Activated B cell treated with CpG ODN at 0.5 μM for 24 hours (primary cell): Measurements from ENCODE around the gene COL23A1. TPM values are rescaled to one million over a fixed set of nuclear protein-coding genes. Genes with fewer than 3 reads are reported as not detected.

Experiments used
- ATAC-seq: fragments of 200-7000 bp; cut with Tn5 transposase; one replicate; pipeline ENCODE4 v1.10.0; 2021; ENCODE audit warnings: low read depth, mild to moderate bottlenecking, moderate library complexity
- CTCF ChIA-PET: fragments of 350-600 bp; sonication (Branson Sonifier 250); formaldehyde crosslinking; loops from one replicate; lab custom pipeline; 2021; ENCODE audit warnings: antibody characterized with exemption; lab: Charles Lee
- POLR2A ChIA-PET: fragments of 350-600 bp; sonication (Branson Sonifier 250); formaldehyde crosslinking; loops from one replicate; lab custom pipeline; 2021; ENCODE audit warnings: antibody characterized with exemption; lab: Charles Lee
- DNase-seq: peaks from one replicate; pipeline ENCODE4 v3.0.0; 2022
- H3K27ac Mint-ChIP-seq: one replicate; pipeline ENCODE4 v1.8.0; 2020; ENCODE audit warnings: mixed read lengths
- H3K27me3 Mint-ChIP-seq: one replicate; pipeline ENCODE4 v1.8.0; 2021; ENCODE audit warnings: mixed read lengths
- H3K36me3 Mint-ChIP-seq: one replicate; pipeline ENCODE4 v1.8.0; 2021; ENCODE audit warnings: low read depth, mixed read lengths
- H3K4me1 Mint-ChIP-seq: one replicate; pipeline ENCODE4 v1.8.0; 2021; ENCODE audit warnings: mixed read lengths
- H3K4me3 Mint-ChIP-seq: one replicate; pipeline ENCODE4 v1.8.0; 2020; ENCODE audit warnings: mild to moderate bottlenecking, mixed read lengths
- H3K9me3 Mint-ChIP-seq: one replicate; pipeline ENCODE4 v1.8.0; 2020; ENCODE audit warnings: mixed read lengths
- intact Hi-C: fragments of 100-400 bp; cut with micrococcal nuclease; formaldehyde crosslinking; loops from one replicate; pipeline ENCODE4 v1.15.1; 2024
- total RNA-seq: library from RNA; stranded (reverse); gene quantifications from 2 replicates; pipeline ENCODE4 v1.2.3, GENCODE V29; 2022
- TF ChIP-seq, protein P1 (sequence below): fragments of 200-600 bp; IDR thresholded peaks from one replicate; pipeline ENCODE4 v1.8.0; 2022; ENCODE audit warnings: antibody characterized with exemption, mild to moderate bottlenecking

COL23A1 gene
- total RNA-seq, 1 donor from 2014 or later = not detected

DNA sequence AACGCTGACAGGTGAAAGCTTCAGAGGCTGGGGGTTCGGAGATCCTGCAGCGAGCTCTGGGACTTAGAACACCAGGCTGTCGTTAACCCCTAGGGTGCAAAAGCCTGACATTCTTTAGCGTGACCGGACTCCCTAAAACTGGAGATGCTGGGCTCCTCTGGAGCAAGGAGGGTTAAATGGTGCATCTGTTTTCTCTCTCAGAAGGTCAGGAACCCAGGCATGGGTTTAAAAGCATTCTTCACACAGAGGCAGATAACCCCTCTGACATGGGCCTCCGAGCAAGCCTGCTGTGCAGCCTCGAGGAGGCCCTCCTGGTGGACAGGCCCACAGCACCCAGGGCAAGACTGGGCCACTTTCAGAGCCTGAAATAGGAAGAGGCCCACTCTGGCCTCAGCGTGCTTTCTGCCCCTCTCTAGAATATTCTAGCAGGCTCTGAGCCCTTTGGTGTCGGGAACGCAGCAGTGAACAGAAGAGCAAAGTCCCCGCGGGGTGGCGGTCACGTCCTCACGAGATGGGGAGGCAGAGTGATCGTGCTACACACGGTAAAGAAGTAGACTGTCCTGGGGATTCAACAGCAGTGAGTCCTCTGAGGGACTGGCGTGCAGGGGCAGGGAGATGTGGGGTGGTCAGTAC, 124.8 kb downstream of the COL23A1 start:
- CTCF ChIA-PET = no interaction called here
- H3K4me1 Mint-ChIP-seq = no peaks in the 10 kb centered on the region
- ATAC-seq (no peak), DNase-seq (no peak)
- intact Hi-C loops = no loop called here
- peaks cover 9% of the 10 kb centered on the region for H3K27me3 Mint-ChIP-seq
- no peaks in the 10 kb centered on the region for H3K9me3 Mint-ChIP-seq
- no peak overlapping the region for H3K27ac Mint-ChIP-seq
- H3K4me3 Mint-ChIP-seq = no peak overlapping the region
- H3K36me3 Mint-ChIP-seq = no peaks in the 10 kb centered on the region
- POLR2A ChIA-PET = no interaction called here
- TF ChIP-seq, protein P1, sequence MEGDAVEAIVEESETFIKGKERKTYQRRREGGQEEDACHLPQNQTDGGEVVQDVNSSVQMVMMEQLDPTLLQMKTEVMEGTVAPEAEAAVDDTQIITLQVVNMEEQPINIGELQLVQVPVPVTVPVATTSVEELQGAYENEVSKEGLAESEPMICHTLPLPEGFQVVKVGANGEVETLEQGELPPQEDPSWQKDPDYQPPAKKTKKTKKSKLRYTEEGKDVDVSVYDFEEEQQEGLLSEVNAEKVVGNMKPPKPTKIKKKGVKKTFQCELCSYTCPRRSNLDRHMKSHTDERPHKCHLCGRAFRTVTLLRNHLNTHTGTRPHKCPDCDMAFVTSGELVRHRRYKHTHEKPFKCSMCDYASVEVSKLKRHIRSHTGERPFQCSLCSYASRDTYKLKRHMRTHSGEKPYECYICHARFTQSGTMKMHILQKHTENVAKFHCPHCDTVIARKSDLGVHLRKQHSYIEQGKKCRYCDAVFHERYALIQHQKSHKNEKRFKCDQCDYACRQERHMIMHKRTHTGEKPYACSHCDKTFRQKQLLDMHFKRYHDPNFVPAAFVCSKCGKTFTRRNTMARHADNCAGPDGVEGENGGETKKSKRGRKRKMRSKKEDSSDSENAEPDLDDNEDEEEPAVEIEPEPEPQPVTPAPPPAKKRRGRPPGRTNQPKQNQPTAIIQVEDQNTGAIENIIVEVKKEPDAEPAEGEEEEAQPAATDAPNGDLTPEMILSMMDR = no peak

DNA sequence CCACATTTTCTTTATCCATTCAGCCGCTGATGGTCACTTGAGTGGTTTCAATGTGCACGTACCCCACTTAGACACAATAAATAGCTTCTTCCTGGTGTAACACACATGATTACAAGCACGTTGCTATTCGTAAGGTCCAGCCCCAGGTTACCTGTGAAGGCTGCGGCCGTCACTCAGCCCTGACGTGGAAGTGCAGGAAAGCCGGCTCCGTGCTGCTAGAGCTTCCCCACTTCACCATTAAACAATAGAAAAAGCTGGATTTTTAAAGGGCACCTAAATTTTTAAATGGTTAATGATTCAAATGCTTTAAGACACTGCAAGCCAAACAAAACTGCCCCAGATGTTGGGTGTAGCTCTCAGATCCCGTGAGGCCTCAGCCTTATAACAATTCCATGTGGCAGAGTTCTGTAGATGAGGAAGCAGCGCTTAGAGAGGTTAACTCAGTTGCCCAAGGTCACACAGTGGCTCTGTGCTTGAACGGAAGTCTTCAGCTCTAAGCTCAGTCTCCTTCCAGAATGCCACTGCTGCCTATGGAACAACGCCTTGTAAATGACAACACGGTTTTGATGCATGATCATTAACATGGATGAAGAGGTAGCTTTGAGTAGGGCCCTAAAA, 125.7 kb downstream of the COL23A1 start:
- no peaks in the 10 kb centered on the region for H3K4me1 Mint-ChIP-seq
- no peaks in the 10 kb centered on the region for H3K36me3 Mint-ChIP-seq
- H3K27ac Mint-ChIP-seq = no peak overlapping the region
- CTCF ChIA-PET = no interaction called here
- POLR2A ChIA-PET = no interaction called here
- H3K4me3 Mint-ChIP-seq = no peak overlapping the region
- no peaks in the 10 kb centered on the region for H3K9me3 Mint-ChIP-seq
- ATAC-seq (no peak), DNase-seq (no peak)
- TF ChIP-seq, protein P1 = no peak
- intact Hi-C loops = loop anchor here (5.0 kb wide), 1 partner anchor 227 kb away; no protein-coding TSS in a partner anchor
- H3K27me3 Mint-ChIP-seq = peaks cover 9% of the 10 kb centered on the region

DNA sequence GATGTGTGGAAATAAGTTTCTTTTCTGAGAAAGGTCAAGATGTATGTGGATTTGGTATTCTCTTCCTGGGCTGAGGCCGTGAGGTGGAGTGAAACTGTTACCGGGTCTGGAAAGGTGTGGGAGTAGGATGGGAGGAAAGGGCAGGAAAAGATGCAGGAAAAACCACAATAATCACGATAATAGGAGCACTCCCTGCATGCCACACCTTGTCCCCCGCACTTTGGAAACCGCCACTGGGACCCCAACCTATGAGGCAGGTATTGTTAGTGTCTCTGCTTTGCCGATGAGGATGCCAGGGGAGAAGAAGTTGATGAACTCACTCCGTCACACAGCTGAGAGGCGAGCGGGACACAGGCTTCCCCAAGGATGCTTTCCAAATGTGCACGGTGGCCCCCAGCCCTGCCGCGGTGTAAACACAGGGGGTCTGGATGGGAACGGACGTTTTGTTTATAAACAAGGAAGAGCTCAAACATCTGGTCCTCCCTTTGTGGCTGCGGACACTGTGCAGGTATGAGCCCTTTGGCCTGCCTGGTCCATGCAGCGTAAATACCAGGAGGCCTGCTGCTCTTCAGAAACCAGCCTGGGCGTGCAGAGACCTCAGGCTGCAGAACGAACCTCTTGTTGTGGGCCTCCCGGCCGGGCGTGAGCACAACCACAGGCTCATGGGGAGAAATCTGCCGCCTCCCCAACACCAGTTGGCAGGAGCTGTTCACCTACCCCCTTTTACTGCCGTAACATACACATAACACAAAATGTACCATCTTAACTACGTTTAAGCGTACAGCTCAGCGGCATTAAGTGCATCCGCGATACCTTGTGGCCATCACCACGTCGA, 126.7 kb downstream of the COL23A1 start:
- Mint-ChIP-seq H3K36me3 (no peaks in the 10 kb centered on the region), H3K27ac (no peak overlapping the region), H3K27me3 (peaks cover 3% of the 10 kb centered on the region), H3K4me3 (no peak overlapping the region), H3K9me3 (no peaks in the 10 kb centered on the region), H3K4me1 (no peaks in the 10 kb centered on the region)
- POLR2A ChIA-PET = no interaction called here
- DNase-seq (no peak), ATAC-seq (no peak)
- TF ChIP-seq, protein P1 = no peak
- intact Hi-C loops = loop anchor here (5.0 kb wide), 1 partner anchor 226 kb away; no protein-coding TSS in a partner anchor
- CTCF ChIA-PET = no interaction called here

DNA sequence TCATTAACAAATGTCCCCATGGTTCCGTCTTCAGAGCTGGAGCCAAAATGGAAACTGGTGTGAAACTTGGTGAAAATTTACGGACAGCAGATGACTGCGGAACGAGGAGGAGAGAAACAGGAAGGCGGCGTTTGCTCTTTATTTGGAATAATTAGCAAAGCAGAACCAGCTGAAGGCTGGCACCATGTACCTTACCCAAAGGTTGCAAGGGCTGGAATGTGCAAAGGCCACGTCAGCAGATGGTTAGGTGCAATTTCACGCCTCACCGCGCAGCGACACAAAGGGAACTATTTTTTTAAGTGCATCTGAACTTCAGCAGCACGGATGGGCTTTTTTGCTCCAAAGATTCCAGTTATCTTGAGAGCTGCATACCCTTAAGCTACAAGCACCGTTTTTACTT, 127.4 kb downstream of the COL23A1 start:
- Mint-ChIP-seq H3K4me3 (no peak overlapping the region), H3K36me3 (no peaks in the 10 kb centered on the region), H3K4me1 (no peaks in the 10 kb centered on the region), H3K27me3 (peaks cover 3% of the 10 kb centered on the region), H3K9me3 (no peaks in the 10 kb centered on the region), H3K27ac (no peak overlapping the region)
- TF ChIP-seq, protein P1 = no peak
- ChIA-PET CTCF (no interaction called here), POLR2A (no interaction called here)
- DNase-seq (no peak), ATAC-seq (no peak)
- intact Hi-C loops = loop anchor here (5.0 kb wide), 1 partner anchor 226 kb away; no protein-coding TSS in a partner anchor

DNA sequence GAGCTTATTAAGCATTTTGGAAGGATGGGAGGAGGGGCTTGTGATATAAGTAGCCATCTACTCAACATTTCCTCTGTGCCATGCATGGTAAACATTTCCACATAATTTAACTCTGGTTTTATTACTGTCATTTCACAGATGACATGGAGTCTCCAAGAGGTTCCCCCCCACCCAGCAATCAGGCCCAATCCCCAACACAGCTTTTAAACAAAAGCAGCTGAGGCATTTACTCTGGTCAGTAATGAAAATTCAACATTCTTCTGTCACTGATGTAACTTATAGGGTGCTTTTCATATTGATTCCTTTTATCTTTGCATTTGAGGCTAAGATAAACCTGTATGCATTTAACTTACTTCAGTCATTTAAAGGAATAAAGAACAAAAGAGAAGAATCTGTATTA, 128.1 kb downstream of the COL23A1 start:
- TF ChIP-seq, protein P1 = no peak
- Mint-ChIP-seq H3K27ac (no peak overlapping the region), H3K27me3 (peaks cover 3% of the 10 kb centered on the region), H3K4me3 (no peak overlapping the region), H3K9me3 (no peaks in the 10 kb centered on the region), H3K36me3 (no peaks in the 10 kb centered on the region), H3K4me1 (no peaks in the 10 kb centered on the region)
- intact Hi-C loops = loop anchor here (5.0 kb wide), 1 partner anchor 225 kb away; no protein-coding TSS in a partner anchor
- ChIA-PET POLR2A (no interaction called here), CTCF (interaction anchor here (1.1 kb wide), 1 partner anchor 227 kb away, joined by 3 read pairs; no protein-coding TSS in a partner anchor)
- ATAC-seq = no peak
- DNase-seq = no peak
